Islet precursor cell (in vitro differentiated cells): ENCODE measurements around the gene TBC1D2B.
"Not testable (repeated sequence)": the region's sequence is repeated elsewhere in the genome, so short reads cannot be mapped to it uniquely, and the experiment has no call there.

Source experiments
- DNase-seq: peaks from one replicate; pipeline ENCODE4 v3.0.0-alpha.2; 2018

The TBC1D2B gene

DNA sequence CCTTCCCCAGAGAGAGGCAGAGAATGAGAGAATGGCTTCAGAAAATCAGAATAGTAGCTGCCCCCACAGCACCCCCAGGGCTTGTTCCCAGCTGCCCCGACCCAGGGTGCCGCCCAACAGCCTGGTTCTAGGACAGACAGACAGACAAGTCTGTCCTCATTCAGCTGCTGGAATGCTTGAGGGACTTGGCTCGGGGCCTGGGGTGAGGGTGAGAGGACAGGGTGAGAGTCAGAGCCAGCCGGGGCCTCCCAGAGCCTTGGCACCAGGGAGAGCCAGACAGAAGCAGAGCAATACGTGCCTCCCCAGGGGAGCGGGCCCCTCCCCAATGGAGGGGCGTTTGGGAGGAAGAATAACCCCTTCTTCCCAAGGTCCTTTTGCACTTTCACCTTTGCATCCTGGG is 105.6 kb downstream of the TBC1D2B start:
- peak; percentile 41 for DNase-seq

DNA sequence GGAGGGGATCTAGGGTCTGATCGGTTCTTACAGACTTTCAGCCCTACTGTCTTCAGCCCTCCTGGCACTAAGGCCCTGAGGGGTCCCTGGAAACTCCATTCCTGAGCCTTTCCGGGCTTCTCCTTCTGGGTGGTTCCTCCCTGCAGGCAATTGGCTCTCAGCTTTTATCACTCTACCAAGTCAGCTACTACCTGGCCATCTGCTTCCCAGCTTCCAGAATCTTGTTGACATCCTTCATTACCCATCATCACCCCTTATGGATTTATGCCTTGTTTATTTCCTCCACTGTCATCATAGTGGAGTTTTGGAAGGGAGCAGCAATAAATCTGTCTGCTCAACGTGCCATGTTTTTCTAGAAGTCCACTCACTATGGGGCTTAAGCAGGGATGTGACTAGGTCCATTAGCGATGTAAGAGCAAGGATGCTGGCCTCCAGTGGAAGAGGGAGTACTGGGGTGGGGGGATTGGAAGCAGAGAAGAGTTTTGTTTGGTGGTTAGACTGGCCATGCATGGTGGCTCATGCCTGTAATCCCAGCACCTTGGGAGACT is 106.6 kb downstream of the TBC1D2B start:
- DNase-seq: peak; percentile 14

DNA sequence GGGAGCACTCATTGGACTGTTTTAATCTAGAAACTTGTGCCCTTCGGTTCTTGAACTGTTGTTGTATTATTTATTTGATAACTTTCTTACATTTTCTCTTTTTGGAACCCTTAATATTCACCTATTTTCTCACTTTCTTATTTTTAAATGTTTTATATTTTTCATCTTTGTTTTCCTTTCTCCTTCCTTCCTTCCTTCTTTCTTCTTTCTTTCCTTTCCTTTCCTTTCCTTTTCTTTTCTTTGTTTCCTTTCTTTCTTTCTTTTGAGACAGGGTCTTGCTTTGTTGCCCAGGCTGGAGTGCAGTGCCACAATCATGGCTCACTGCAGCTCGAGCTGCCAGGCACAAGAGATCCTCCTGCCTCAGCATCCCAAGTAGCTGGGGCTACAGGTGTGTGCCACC is 108.5 kb downstream of the TBC1D2B start:
- DNase-seq: no peak

DNA sequence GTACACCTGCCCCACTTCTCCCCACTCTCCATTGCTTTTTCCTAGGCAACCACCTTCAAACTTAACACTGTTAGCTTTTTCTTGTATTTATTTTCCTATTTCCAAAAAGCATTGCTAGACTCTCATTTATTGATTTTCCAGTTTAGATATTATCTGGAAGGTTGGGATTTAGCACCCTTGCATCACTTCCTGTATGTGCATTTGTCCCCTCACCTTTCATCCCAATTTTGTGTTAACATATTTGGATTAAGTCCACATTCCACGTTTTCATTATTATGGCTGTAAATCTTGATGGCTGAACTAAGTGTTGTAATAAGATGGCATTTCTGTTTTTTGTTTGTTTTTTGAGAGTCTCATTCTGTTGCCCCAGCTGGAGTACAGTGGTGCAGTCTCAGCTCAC is 109.7 kb downstream of the TBC1D2B start:
- DNase-seq: no peak

DNA sequence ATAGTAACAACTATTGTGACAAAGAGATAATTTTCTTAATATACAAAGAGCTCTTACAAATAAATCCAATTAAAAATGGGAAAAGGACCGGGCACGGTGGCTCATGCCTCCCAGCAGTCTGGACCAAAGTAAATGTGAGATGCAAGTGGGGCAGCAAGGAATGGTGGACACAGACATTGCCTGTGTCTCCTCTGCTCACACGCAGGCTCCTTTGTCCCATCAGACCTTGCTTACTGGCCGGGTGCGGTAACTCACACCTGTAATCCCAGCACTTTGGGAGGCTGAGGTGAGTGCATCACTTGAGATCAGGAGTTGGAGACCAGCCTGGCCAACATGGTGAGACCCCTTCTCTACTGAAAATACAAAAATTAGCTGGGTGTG is 110.3 kb downstream of the TBC1D2B start:
- not testable (repeated sequence) for DNase-seq

DNA sequence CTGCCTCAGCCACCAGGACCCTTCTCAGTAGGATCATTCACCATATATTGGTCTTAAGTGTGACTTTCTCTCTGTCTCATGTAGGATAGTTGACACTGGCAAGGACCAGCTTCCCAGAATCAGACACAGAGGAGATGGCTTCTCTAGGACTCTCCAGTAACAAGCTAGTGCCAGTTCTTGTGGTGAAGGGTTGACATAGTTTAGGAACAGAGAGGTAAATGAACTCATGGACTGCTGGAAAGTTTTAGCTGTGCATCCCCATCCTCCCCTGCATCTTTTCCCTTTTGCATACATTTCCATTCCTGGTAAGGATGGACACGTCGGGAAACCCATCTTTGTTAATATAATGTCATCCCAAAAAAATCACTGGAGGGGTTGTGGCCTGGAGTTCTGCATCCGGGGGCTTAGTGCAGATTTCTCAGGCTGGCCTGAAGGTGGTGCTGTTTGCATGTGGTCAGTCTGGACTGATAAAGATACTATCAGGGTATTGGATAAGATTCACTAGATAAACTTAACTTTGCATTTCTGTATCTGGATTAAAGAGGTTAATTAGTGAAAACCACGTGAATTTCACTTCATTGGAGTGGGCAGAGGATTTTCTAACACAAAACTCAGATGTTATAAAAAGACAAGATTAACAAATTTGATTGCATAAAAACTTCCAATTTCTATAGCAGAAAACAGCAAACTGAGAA is 110.8 kb downstream of the TBC1D2B start:
- DNase-seq: no peak

DNA sequence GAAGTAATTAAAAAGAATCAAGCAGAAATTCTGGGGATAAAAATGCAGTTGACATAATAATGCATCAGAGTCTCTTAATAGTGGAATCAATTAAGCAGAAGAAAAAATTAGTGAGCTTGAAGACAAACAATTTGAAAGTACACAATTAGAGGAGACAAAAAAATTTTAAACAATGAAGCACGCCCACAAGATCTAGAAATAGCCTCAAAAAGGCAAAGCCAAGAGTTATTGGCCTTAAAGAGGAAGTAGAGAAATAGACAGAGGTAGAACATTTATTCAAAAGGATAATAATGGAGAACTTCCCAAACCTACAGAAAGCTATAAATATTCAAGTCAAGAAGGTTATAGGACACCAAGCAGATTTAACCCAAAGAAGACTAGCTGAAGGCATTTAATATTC is 113.3 kb downstream of the TBC1D2B start:
- no peak for DNase-seq

DNA sequence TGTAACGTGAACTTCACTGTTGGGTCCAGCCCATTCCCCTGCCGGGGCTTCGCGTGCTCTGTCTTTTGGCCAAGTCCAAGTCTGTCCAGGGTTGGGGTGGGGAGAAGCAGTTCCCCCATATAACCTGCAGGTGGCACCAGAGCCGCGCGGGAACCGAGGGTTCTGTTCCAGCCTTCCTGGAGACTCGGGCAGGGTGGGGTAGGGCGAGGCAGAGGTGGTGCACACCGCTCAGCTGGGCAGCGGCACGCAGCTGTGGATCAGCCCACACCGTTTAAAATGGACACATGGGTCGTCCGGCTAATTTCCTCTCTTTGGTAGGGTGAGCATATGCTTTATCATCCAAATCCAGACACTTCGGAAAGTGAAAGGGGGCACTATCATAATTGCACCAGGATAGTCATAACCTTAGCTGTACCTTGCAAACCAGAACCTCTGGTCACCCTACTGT is 118.1 kb downstream of the TBC1D2B start:
- peak; percentile 91 for DNase-seq

DNA sequence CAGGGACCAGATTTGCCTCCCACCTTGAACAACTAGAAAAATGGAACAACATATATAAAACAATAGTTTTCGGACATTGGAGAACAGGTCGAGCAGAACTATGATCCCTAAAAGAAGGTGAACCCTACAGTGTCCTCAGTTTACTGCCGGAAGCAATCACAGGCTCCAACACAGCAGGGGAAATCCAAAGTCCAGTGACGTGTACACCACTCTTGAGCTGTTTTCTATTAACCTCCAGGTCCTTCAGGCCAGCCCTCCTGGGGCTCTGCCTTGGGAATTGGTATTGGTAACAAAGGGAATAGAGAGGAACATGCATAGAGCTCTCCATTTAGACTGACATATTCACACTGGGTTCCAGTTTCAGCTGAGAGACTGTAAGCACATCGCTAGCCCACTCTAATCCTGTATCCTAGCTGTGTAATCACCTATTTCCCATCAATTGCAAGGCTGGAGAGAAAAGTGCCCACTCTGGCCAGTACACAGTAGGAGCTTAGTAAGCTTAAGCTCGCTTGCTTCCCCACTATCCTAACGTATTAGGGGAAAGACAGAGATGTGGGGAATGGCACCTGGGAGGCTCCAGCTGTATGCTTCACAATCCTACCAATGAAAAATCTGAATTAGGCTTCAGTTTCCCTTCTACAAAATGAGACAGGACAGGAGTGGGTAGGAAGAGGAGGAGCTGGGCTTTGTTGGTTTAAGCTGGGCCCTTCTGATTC is 118.6 kb downstream of the TBC1D2B start:
- DNase-seq: peak; percentile 25

DNA sequence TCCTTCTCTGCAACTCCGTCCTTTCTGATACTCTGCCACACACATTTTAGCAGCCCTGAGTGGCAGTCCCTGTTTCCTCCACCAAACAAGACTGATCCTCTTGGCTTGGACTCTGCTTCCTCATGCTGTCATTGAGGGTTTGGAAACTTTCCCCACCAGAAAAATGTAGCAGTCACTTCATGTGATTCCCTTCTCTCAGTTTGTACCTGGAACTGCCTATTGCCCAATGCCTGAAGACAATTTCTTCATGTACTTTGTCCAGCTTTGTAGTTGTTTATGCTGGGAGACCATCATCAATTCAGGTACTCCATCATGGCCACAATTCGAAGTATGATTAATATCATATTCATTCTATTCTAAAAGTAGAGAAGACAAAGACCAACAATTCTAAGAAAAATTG is 119.5 kb downstream of the TBC1D2B start:
- not testable (repeated sequence) for DNase-seq

DNA sequence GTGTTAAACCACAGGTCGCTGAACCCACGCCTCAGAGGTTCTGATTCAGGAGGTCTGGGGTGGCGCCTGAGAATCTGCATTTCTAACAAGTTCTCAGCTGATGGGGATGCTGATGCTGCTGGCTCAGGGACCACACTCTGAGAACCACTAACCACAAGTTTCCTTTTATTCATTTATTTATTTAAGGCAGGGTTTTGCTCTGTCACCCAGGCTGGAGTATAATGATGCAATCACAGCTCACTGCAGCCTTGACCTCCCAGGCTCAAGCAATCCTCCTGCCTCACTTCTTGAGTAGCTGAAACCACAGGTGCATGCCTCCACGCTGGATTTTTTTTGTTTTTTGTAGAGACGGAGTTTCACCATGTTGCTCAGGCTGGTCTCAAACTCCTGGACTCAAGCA is 123.6 kb downstream of the TBC1D2B start:
- not testable (repeated sequence) for DNase-seq

DNA sequence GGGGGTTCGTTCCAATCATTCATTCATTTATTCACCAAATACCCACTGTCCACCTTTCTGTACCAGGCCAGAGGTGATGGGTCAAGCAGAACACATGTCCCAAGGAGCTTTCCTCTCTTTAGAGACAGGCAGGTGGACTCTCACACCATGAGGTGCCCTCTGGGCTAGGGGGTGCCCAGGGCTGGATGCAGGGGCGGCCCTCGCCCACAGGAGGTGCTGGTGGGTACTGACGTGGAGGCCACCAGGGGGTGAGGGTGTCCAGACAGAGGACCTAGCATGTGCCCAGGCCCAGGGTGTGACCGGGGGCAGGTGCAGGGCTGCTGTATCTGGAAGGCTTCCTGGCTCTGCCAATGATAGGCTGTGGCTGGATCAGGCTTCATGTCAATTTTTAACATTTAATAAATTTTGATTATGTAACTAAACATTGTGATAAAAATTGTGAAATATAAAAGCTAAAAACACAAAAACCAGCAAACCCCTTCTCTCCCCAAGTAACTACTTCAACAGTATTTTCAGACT is 124.5 kb downstream of the TBC1D2B start:
- peak; percentile 37 for DNase-seq

DNA sequence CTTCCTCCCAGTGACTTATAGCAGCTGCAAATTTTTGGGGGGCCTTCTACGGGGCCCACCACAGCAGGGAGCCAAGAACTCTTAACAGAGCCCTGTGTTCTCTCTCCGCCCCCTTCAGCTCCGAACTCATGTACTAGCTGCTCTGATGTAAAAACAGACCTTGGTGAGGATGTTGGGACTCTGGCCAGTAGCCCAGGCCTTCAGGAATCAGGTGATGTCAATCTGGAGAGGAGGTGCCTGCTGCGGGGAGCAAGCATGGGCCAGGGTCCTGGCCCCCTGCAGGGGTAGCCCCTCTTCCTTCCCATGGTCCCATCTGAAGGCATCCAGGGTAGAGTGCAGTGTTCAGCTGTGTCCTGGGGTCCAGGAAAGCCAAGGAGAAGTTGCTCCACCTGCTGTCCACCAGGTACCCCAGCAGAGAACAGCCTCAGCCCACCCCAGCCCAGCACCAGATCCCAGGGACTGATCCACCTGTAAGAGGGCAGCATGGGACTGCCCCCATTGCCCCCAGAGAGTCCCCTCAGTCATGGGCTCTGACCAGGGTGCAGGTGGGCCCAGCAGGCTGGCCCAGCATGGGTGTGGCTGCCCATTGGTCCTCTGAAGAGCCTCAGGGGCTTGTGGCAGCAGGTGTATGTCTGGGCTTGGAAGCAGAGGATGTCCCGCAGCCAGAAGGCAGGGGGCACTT is 126.3 kb downstream of the TBC1D2B start:
- DNase-seq: peak; percentile 18

DNA sequence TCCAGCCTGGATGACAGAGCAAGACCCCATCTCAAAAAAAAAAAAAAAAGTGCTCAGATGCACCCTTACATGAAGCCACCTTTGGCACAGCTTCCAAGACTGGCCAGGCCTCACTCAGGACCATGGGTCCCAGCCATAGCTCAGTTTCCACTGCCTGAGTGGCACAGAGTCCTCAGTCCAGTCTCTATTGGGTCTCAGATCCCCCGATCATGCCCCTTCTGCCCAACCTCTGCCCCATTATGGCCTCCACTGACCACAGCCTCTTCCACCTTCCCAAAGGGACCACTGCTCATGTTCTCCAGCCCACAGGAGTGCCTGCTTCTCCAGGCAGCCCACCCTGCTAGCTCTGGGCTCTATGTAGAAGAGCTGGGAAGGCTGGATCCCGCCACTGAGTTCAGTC is 127.0 kb downstream of the TBC1D2B start:
- DNase-seq: not testable (repeated sequence)

DNA sequence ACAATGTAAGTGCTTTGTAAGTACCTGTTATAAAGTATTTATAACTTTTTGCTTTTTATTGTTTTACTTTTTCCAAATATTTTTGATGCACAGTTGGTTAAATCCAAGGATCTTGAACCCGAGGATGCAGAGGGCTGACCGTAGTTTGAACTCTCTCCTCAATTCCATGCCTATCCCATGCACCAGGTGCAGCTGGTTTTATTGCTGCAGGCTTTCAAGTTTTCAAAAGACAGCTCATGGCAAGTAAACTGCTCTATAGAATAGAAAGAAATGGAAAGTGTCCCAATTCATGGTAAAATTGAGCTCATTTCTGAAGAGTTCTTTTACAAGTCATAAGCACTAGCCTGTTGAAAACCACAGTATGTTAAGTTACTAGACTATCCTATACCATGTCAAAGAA is 131.9 kb downstream of the TBC1D2B start:
- DNase-seq: no peak
